Measurements from ENCODE around the gene ANTXRL.

The ANTXRL gene

GRCh38 chr10:46306516-46307184, 19.9 kb downstream of the ANTXRL start:
- Histone ChIP-seq H3K4me3 (replicated peaks; ENCODE audit: low read depth, low read length) (no peak overlapping the region), H3K36me3 (ENCODE audit: control insufficient read depth, insufficient read depth, low read length) (no peaks in the 10 kb centered on the region), H3K27me3 (replicated peaks; ENCODE audit: control insufficient read depth, insufficient read depth, low read length) (peaks cover 1% of the 10 kb centered on the region)
- no peak for DNase-seq (ENCODE audit: extremely low read depth, insufficient read length)
- TF ChIP-seq, protein P1, sequence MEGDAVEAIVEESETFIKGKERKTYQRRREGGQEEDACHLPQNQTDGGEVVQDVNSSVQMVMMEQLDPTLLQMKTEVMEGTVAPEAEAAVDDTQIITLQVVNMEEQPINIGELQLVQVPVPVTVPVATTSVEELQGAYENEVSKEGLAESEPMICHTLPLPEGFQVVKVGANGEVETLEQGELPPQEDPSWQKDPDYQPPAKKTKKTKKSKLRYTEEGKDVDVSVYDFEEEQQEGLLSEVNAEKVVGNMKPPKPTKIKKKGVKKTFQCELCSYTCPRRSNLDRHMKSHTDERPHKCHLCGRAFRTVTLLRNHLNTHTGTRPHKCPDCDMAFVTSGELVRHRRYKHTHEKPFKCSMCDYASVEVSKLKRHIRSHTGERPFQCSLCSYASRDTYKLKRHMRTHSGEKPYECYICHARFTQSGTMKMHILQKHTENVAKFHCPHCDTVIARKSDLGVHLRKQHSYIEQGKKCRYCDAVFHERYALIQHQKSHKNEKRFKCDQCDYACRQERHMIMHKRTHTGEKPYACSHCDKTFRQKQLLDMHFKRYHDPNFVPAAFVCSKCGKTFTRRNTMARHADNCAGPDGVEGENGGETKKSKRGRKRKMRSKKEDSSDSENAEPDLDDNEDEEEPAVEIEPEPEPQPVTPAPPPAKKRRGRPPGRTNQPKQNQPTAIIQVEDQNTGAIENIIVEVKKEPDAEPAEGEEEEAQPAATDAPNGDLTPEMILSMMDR (IDR thresholded peaks at IDR 0.05; ENCODE audit: insufficient read depth, low read length, poor library complexity, severe bottlenecking) = no peak

DNA sequence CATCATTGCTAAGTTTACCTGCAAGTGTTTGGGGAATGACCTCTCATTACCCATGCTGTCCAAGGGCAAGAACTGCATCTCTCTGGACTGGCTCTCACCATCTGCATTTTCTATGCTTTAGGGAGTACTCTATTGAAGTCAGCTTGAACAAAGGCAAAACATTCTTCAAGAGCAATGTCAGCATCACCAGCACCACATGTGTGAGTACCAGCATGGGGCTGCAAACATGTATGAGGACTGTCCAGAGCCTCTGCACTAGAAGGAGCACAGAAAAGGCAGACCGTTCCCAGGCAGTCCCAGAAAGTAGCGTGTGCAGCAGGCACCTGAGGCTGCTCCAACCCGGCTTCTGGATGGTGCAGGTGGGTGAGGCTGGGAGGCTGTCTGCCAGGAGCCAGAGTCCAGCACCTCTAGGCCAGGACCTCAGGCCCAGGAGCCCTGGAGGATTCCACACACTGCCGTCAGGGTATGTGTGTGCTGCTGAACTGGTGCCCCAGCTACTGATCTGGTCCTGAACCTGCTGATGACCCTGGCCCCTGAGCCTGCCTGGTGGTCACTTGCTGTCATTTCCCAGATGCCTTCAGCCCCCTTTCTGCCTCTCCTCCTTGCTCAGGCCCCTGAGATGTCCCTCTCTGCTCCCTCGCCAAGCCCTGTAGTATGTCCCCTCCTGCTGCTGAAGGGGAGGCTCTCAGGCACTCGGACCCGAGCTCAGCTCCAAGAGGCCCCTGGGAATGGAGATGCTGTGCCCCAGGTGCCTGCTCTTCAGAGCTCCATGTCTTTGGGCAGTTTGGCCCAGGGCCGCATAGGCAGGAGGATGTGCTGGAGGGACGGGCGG, 20.7 kb downstream of the ANTXRL start:
- TF ChIP-seq, protein P1 (IDR thresholded peaks at IDR 0.05; ENCODE audit: insufficient read depth, low read length, poor library complexity, severe bottlenecking) = no peak
- Histone ChIP-seq H3K4me3 (replicated peaks; ENCODE audit: low read depth, low read length) (no peak overlapping the region), H3K27me3 (replicated peaks; ENCODE audit: control insufficient read depth, insufficient read depth, low read length) (peaks cover 1% of the 10 kb centered on the region), H3K36me3 (ENCODE audit: control insufficient read depth, insufficient read depth, low read length) (no peaks in the 10 kb centered on the region)
- DNase-seq (ENCODE audit: extremely low read depth, insufficient read length) = no peak

- no peak overlapping the region for H3K4me3 ChIP-seq (replicated peaks; ENCODE audit: low read depth, low read length)
- no peak for DNase-seq (ENCODE audit: extremely low read depth, insufficient read length)
- H3K27me3 ChIP-seq (replicated peaks; ENCODE audit: control insufficient read depth, insufficient read depth, low read length) = peaks cover 1% of the 10 kb centered on the region
- H3K36me3 ChIP-seq (ENCODE audit: control insufficient read depth, insufficient read depth, low read length) = no peaks in the 10 kb centered on the region
- TF ChIP-seq, protein P1 (IDR thresholded peaks at IDR 0.05; ENCODE audit: insufficient read depth, low read length, poor library complexity, severe bottlenecking) = no peak
Observed at GRCh38 chr10:46308113-46308415, 21.3 kb downstream of the ANTXRL start.

GRCh38 chr10:46308666-46309450, 22.1 kb downstream of the ANTXRL start:
- Histone ChIP-seq H3K4me3 (replicated peaks; ENCODE audit: low read depth, low read length) (no peak overlapping the region), H3K27me3 (replicated peaks; ENCODE audit: control insufficient read depth, insufficient read depth, low read length) (peaks cover 1% of the 10 kb centered on the region), H3K36me3 (ENCODE audit: control insufficient read depth, insufficient read depth, low read length) (no peaks in the 10 kb centered on the region)
- TF ChIP-seq, protein P1 (IDR thresholded peaks at IDR 0.05; ENCODE audit: insufficient read depth, low read length, poor library complexity, severe bottlenecking) = no peak
- no peak for DNase-seq (ENCODE audit: extremely low read depth, insufficient read length)

DNA sequence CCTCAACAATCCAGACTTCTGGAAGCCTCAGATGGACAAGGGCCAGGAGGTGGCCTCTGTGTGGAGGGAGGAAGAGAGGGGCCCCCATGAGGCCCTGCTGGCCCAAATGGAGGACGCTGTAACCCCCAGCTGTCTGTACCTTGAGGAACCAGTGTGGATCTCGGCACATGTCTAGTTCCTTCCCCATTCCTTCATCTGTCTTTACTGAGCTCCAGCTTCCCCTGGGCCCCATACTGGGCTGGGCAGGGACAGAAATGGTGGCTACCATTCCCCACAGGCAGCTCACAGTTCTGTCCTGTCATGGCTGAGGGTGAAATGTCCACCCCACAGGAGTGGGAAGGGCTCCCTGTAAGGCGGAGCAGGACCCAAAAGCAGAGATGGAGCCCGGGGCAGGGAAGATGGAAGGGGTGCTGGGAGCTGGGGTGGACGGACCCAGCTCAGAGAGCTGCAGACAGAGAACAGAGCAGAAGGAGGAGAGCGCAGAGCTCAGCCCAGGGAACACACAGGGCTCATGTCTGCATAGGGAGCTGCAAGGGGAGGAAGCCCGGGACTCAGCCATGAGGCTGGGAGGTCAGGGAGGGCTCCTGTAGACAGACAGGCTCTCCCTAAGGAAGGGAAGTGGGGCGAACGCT, 22.8 kb downstream of the ANTXRL start:
- H3K27me3 ChIP-seq (replicated peaks; ENCODE audit: control insufficient read depth, insufficient read depth, low read length) = peaks cover 1% of the 10 kb centered on the region
- TF ChIP-seq, protein P1 (IDR thresholded peaks at IDR 0.05; ENCODE audit: insufficient read depth, low read length, poor library complexity, severe bottlenecking) = no peak
- no peak for DNase-seq (ENCODE audit: extremely low read depth, insufficient read length)
- H3K36me3 ChIP-seq (ENCODE audit: control insufficient read depth, insufficient read depth, low read length) = no peaks in the 10 kb centered on the region
- no peak overlapping the region for H3K4me3 ChIP-seq (replicated peaks; ENCODE audit: low read depth, low read length)

Data from GM06990 (cell line).